IMR-90 (cell line): ENCODE results near the gene TINAGL1. TPM values are rescaled to one million over a fixed set of nuclear protein-coding genes. Genes with fewer than 3 reads are reported as not detected.

Experiments used
- ATAC-seq: fragments of 200-7000 bp; cut with Tn5 transposase; 2 replicates; pipeline ENCODE4 v1.9.1; 2020; ENCODE audit warnings: low read depth, mild to moderate bottlenecking, moderate library complexity
- BruUV-seq: library from RNA; stranded (reverse); fragments of 400-500 nt; replicated peaks from 2 replicates; lab custom pipeline; 2021; lab: Mats Ljungman, UMichigan
- CTCF ChIA-PET: fragments of 300-600 bp; formaldehyde crosslinking; extraction: SDS; loops from one replicate; lab custom pipeline; 2021; ENCODE audit warnings: antibody characterized with exemption; lab: Yijun Ruan, JAX
- POLR2A ChIA-PET: fragments of 300-600 bp; sonication (Branson Sonifier 250); formaldehyde crosslinking; loops from one replicate; lab custom pipeline; 2022; ENCODE audit warnings: antibody characterized with exemption; ENCODE audit not compliant: unreplicated experiment; lab: Charles Lee
- DNase-seq: peaks from one replicate; pipeline ENCODE4 v3.0.0; 2013
- H2AFZ ChIP-seq: replicated peaks from 2 replicates; pipeline ENCODE3; 2013; ENCODE audit warnings: low read length, mild to moderate bottlenecking; ENCODE audit not compliant: poor library complexity
- H2AK5ac ChIP-seq: 2 replicates; pipeline ENCODE4 v1.6.1; 2013; ENCODE audit warnings: low read depth, low read length, inconsistent platforms
- H2AK9ac ChIP-seq: replicated peaks from 2 replicates; pipeline ENCODE3; 2013; ENCODE audit warnings: mild to moderate bottlenecking, low read depth, low read length, moderate library complexity; ENCODE audit not compliant: poor library complexity
- H2BK120ac ChIP-seq: 2 replicates; pipeline ENCODE4 v1.6.1; 2013; ENCODE audit warnings: low read depth, low read length, inconsistent platforms
- H2BK15ac ChIP-seq: 3 replicates; pipeline ENCODE4 v1.6.1; 2013; ENCODE audit warnings: low read depth, low read length, inconsistent platforms
- H2BK20ac ChIP-seq: 2 replicates; pipeline ENCODE4 v1.6.1; 2013; ENCODE audit warnings: low read depth, mild to moderate bottlenecking, inconsistent platforms, low read length, moderate library complexity
- H2BK5ac ChIP-seq: 2 replicates; pipeline ENCODE4 v1.6.1; 2013; ENCODE audit warnings: mild to moderate bottlenecking, low read depth, low read length, inconsistent platforms; ENCODE audit not compliant: poor library complexity, severe bottlenecking
- H3K14ac ChIP-seq: replicated peaks from 2 replicates; pipeline ENCODE4 v1.6.1; 2013; ENCODE audit warnings: low read depth, low read length, inconsistent platforms
- H3K18ac ChIP-seq: 2 replicates; pipeline ENCODE4 v1.6.1; 2013; ENCODE audit warnings: low read depth, low read length, control low read depth
- H3K23ac ChIP-seq: 2 replicates; pipeline ENCODE4 v1.6.1; 2013; ENCODE audit warnings: low read depth, low read length, inconsistent platforms
- H3K27ac ChIP-seq: 2 replicates; pipeline ENCODE4 v1.5.1; 2013; ENCODE audit warnings: mild to moderate bottlenecking, control low read depth, low read length; ENCODE audit not compliant: insufficient read depth
- H3K27me3 ChIP-seq: 2 replicates; pipeline ENCODE4 v1.6.1; 2013; ENCODE audit warnings: low read length; ENCODE audit not compliant: control insufficient read depth, insufficient read depth
- H3K36me3 ChIP-seq: 2 replicates; pipeline ENCODE4 v1.6.1; 2013; ENCODE audit warnings: low read length, mixed read lengths; ENCODE audit not compliant: control insufficient read depth, insufficient read depth
- H3K4ac ChIP-seq: 2 replicates; pipeline ENCODE4 v1.6.1; 2013; ENCODE audit warnings: low read depth, low read length, inconsistent platforms
- H3K4me1 ChIP-seq: 2 replicates; pipeline ENCODE4 v1.6.1; 2013; ENCODE audit warnings: low read length, mixed read lengths; ENCODE audit not compliant: control insufficient read depth, insufficient read depth
- H3K4me2 ChIP-seq: 2 replicates; pipeline ENCODE4 v1.6.1; 2013; ENCODE audit warnings: low read depth, mild to moderate bottlenecking, control low read depth, low read length, moderate library complexity
- H3K4me3 ChIP-seq: 2 replicates; pipeline ENCODE4 v1.5.1; 2013; ENCODE audit warnings: low read depth, mild to moderate bottlenecking, control low read depth, low read length, moderate library complexity; ENCODE audit not compliant: insufficient read depth
- H3K56ac ChIP-seq: 2 replicates; pipeline ENCODE4 v1.6.1; 2013; ENCODE audit warnings: low read length, inconsistent platforms; ENCODE audit not compliant: insufficient read depth; ENCODE audit errors: extremely low read depth
- H3K79me1 ChIP-seq, 2 experiments: 2 replicates each; pipeline ENCODE4 v1.6.1; 2013; ENCODE audit warnings: low read length in 2 of 2, inconsistent platforms in 1 of 2, low read depth in 1 of 2
- H3K9ac ChIP-seq: 2 replicates; pipeline ENCODE4 v1.6.1; 2013; ENCODE audit warnings: low read depth, low read length, control low read depth
- H3K9me1 ChIP-seq: 2 replicates; pipeline ENCODE4 v1.6.1; 2013; ENCODE audit warnings: low read length, inconsistent platforms; ENCODE audit not compliant: insufficient read depth
- H3K9me3 ChIP-seq: 2 replicates; pipeline ENCODE4 v1.6.1; 2013; ENCODE audit warnings: low read length; ENCODE audit not compliant: control insufficient read depth, insufficient read depth
- H4K20me1 ChIP-seq: 2 replicates; pipeline ENCODE4 v1.6.1; 2013; ENCODE audit warnings: low read length, inconsistent platforms; ENCODE audit not compliant: insufficient read depth
- H4K5ac ChIP-seq: 2 replicates; pipeline ENCODE4 v1.6.1; 2013; ENCODE audit warnings: mild to moderate bottlenecking, low read depth, low read length, control low read depth
- H4K8ac ChIP-seq, 2 experiments: 2 replicates each; pipeline ENCODE4 v1.6.1; 2013; ENCODE audit warnings: low read depth in 2 of 2, low read length in 2 of 2, control low read depth in 1 of 2, inconsistent platforms in 1 of 2
- H4K91ac ChIP-seq: 2 replicates; pipeline ENCODE4 v1.6.1; 2013; ENCODE audit warnings: low read depth, low read length, inconsistent platforms; ENCODE audit not compliant: insufficient read depth
- MXI1 ChIP-seq: IDR thresholded peaks from 2 replicates; pipeline ENCODE4 v1.6.1; 2012; ENCODE audit warnings: low read depth, mild to moderate bottlenecking, low read length, moderate library complexity, borderline replicate concordance
- SMC3 ChIP-seq: fragments of 150-350 bp; IDR thresholded peaks from 2 replicates; pipeline ENCODE4 v1.6.1; 2016; ENCODE audit warnings: low read depth, mild to moderate bottlenecking, antibody characterized with exemption, low read length, moderate library complexity
- WGBS, 2 experiments: methylation state at CpG; one replicate each; pipeline versions ENCODE4 v1.1.5 to v1.1.7; 2013; ENCODE audit warnings: missing lambda C conversion rate in 2 of 2; ENCODE audit not compliant: insufficient read length in 1 of 2; ENCODE audit errors: extremely low coverage in 2 of 2; 5-methylcytosine and 5-hydroxymethylcytosine counted together
- dilution Hi-C: fragments of 300-500 bp; cut with HindIII; formaldehyde crosslinking; loops from one replicate; pipeline ENCODE4 v1.14.3; 2018; ENCODE audit warnings: low sequenced_read_pairs; ENCODE audit not compliant: unreplicated experiment
- in situ Hi-C: fragments of 300-500 bp; cut with MboI; formaldehyde crosslinking; loops from 3 replicates; pipeline ENCODE4 v1.14.3; 2019; ENCODE audit warnings: low sequenced_read_pairs, inconsistent platforms, mixed read lengths
- intact Hi-C: fragments of 100-400 bp; cut with micrococcal nuclease; formaldehyde crosslinking; loops from 2 replicates; pipeline ENCODE4 v1.10.0; 2022
- polyA plus RNA-seq, 3 experiments: library from polyadenylated mRNA; depleted of rRNA; stranded (reverse); fragments of >200 nt; gene quantifications; 2 replicates each; pipeline ENCODE4 v1.2.3, GENCODE V29; 2012; ENCODE audit warnings: low replicate concordance in 1 of 3
- total RNA-seq: library from RNA; depleted of rRNA; stranded (reverse); fragments of >200 nt; gene quantifications from 2 replicates; pipeline ENCODE4 v1.2.3, GENCODE V29; 2012

Gene TINAGL1
- total and polyA plus RNA-seq, 2 of the 4 experiments (the other 2 are of a cell fraction): 0.54 to 1.5 TPM

GRCh38 chr1:31556481-31557006, 19.8 kb upstream of the TINAGL1 start:
- H3K9me3 ChIP-seq: peaks cover 5% of the 10 kb centered on the region
- H3K18ac ChIP-seq: no peak overlapping the region
- no peak overlapping the region for H3K4me2 ChIP-seq
- no CpG with 5 or more reads among the region's 5 CpGs for WGBS, 2 experiments
- intact Hi-C loops: no loop called here
- in situ Hi-C loops: no loop called here
- H3K4ac ChIP-seq: no peak overlapping the region
- no peak overlapping the region for H3K23ac ChIP-seq
- dilution Hi-C loops: no loop called here
- H3K4me3 ChIP-seq: no peak overlapping the region
- H3K9ac ChIP-seq: no peak overlapping the region
- ChIA-PET POLR2A (no interaction called here), CTCF (interaction anchor here (0.6 kb wide), 1 partner anchor 134 kb away, joined by 3 read pairs; no protein-coding TSS in a partner anchor)
- no peaks in the 10 kb centered on the region for H3K4me1 ChIP-seq
- H2AK9ac ChIP-seq: no peak overlapping the region
- H4K20me1 ChIP-seq: no peaks in the 10 kb centered on the region
- no peak overlapping the region for H3K14ac ChIP-seq
- no peak for DNase-seq
- TF ChIP-seq SMC3: no peak
- TF ChIP-seq MXI1: no peak
- H2BK5ac ChIP-seq: no peak overlapping the region
- BruUV-seq: no TSS peak
- no peak overlapping the region for H4K5ac ChIP-seq
- H2BK120ac ChIP-seq: no peak overlapping the region
- no peak overlapping the region for H2AFZ ChIP-seq
- H3K56ac ChIP-seq: no peak overlapping the region
- no peak overlapping the region for H2BK15ac ChIP-seq
- H3K27ac ChIP-seq: no peak overlapping the region
- no peaks in the 10 kb centered on the region for H3K79me1 ChIP-seq
- H3K9me1 ChIP-seq: no peaks in the 10 kb centered on the region
- no peak overlapping the region for H2BK20ac ChIP-seq
- H3K36me3 ChIP-seq: no peaks in the 10 kb centered on the region
- H4K8ac ChIP-seq: no peak overlapping the region
- H2AK5ac ChIP-seq: no peak overlapping the region
- no peak overlapping the region for H4K91ac ChIP-seq
- H3K27me3 ChIP-seq: peaks cover 11% of the 10 kb centered on the region
- no peak for ATAC-seq
